Measurements from ENCODE around the gene SKAP1.
"Not testable (repeated sequence)": the region's sequence is repeated elsewhere in the genome, so short reads cannot be mapped to it uniquely, and the experiment has no call there.

The SKAP1 gene

DNA sequence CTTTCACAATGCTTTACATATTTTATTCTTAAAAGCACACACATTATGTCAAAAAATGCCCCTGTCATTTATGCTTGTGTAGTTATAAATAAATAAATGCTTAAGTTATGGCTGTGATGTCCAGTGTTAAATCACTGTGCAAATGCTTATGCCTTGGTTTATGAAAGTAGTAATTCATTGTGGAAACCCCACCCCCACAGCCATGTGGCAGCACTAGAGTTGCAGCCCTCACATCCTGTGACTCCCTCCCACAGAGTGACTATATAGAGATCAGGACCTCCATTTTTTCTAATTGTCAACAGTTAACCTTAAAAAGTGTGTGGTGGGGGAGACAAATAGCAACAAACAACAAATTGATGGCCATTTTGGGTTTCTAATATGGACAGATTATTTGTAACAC is 2.4 kb downstream of the SKAP1 start:
- Histone ChIP-seq H3K4me1 (no peaks in the 10 kb centered on the region), H3K36me3 (no peaks in the 10 kb centered on the region), H3K4me3 (ENCODE audit: low read depth, low read length) (no peak overlapping the region), H3K9me3 (no peaks in the 10 kb centered on the region), H3K27me3 (peaks cover 81% of the 10 kb centered on the region)
- TF ChIP-seq, protein P1, sequence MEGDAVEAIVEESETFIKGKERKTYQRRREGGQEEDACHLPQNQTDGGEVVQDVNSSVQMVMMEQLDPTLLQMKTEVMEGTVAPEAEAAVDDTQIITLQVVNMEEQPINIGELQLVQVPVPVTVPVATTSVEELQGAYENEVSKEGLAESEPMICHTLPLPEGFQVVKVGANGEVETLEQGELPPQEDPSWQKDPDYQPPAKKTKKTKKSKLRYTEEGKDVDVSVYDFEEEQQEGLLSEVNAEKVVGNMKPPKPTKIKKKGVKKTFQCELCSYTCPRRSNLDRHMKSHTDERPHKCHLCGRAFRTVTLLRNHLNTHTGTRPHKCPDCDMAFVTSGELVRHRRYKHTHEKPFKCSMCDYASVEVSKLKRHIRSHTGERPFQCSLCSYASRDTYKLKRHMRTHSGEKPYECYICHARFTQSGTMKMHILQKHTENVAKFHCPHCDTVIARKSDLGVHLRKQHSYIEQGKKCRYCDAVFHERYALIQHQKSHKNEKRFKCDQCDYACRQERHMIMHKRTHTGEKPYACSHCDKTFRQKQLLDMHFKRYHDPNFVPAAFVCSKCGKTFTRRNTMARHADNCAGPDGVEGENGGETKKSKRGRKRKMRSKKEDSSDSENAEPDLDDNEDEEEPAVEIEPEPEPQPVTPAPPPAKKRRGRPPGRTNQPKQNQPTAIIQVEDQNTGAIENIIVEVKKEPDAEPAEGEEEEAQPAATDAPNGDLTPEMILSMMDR (IDR thresholded peaks at IDR 0.05; ENCODE audit: low read depth, low read length): no peak
- no peak for DNase-seq

GRCh38 chr17:48426761-48427500 is 3.1 kb downstream of the SKAP1 start:
- no peak overlapping the region for H3K4me3 ChIP-seq (ENCODE audit: low read depth, low read length)
- peaks cover 81% of the 10 kb centered on the region for H3K27me3 ChIP-seq
- H3K9me3 ChIP-seq: no peaks in the 10 kb centered on the region
- no peak for DNase-seq
- no peaks in the 10 kb centered on the region for H3K4me1 ChIP-seq
- H3K36me3 ChIP-seq: no peaks in the 10 kb centered on the region
- TF ChIP-seq, protein P1 (IDR thresholded peaks at IDR 0.05; ENCODE audit: low read depth, low read length): no peak

DNA sequence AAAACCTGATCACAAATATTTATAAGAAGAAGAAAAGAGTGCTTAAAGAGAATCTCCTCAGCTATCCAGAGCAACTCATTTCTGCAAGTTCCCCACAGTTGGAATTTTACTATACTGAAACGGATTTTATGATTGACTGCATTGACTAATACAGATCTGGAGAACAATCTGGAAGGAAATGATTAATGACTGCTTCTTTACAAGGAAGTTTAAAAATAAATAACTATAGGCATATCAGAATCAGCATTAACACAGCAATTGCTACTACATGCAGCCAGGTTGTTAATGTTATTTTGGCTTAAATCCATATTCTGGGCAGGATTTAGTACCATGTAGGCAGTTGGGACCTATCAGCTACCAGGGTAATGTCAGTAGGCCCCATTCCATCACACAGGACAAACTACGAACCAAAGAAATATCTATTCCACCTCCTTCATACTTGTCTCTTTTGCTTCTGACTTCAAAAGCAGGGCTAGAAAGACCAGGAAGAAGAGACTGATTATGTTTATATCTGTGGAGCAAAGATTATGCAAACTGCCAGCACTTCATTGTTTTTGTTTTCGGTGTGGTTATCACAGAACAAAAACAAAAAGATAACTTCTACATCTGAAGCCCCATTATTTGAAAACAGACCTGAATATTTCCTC is 3.9 kb downstream of the SKAP1 start:
- no peaks in the 10 kb centered on the region for H3K9me3 ChIP-seq
- H3K4me1 ChIP-seq: no peaks in the 10 kb centered on the region
- DNase-seq: no peak
- peaks cover 82% of the 10 kb centered on the region for H3K27me3 ChIP-seq
- TF ChIP-seq, protein P1 (IDR thresholded peaks at IDR 0.05; ENCODE audit: low read depth, low read length): no peak
- H3K36me3 ChIP-seq: no peaks in the 10 kb centered on the region
- H3K4me3 ChIP-seq (ENCODE audit: low read depth, low read length): no peak overlapping the region

DNA sequence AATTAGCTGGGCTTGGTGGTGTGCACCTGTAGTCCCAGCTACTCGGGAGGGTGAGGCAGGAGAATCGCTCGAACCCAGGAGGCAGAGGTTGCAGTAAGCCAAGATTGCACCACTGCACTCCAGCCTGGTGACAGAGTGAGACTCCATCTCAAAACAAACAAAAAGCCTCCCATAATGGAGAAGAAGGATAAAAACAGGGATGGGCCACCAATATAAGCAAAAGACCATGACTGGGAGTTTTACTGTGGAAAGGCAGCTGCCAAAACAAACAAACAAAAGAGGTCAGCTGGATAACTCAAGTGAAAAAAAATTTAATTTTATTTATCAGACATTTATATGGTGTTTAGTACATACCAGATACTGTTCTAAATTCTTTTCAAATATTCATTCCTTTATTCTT is 8.0 kb downstream of the SKAP1 start:
- H3K4me3 ChIP-seq (ENCODE audit: low read depth, low read length); H3K36me3 ChIP-seq; H3K4me1 ChIP-seq; DNase-seq; H3K9me3 ChIP-seq: not testable (repeated sequence)
- peaks cover 69% of the 10 kb centered on the region for H3K27me3 ChIP-seq

DNA sequence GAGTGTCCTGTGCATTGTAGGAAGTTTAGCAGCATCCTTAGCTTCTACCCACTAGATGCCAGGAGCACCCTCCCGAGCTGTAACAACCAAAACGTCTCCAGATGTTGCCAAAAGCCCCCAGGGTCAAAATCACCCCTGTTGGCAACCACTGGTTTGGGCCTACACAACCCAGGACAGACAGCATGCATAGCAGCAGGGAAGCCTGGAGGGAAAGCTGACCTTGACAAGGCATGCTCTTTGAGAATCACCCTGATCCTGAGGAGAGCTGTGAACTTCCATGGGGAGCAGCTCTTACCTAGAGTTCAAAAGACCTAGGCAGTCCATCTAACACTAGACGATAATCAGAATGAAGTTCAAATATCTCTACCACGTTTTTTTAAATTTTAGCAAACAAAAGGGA is 9.2 kb downstream of the SKAP1 start:
- no peak for DNase-seq
- Histone ChIP-seq H3K9me3 (no peaks in the 10 kb centered on the region), H3K36me3 (no peaks in the 10 kb centered on the region), H3K4me3 (ENCODE audit: low read depth, low read length) (no peak overlapping the region), H3K4me1 (no peaks in the 10 kb centered on the region), H3K27me3 (peaks cover 69% of the 10 kb centered on the region)
- TF ChIP-seq, protein P1 (IDR thresholded peaks at IDR 0.05; ENCODE audit: low read depth, low read length): no peak

- no peak for DNase-seq
- Histone ChIP-seq H3K36me3 (no peaks in the 10 kb centered on the region), H3K4me1 (no peaks in the 10 kb centered on the region), H3K27me3 (peaks cover 75% of the 10 kb centered on the region), H3K4me3 (ENCODE audit: low read depth, low read length) (no peak overlapping the region), H3K9me3 (no peaks in the 10 kb centered on the region)
- TF ChIP-seq, protein P1 (IDR thresholded peaks at IDR 0.05; ENCODE audit: low read depth, low read length): no peak
Measured at GRCh38 chr17:48416971-48417370, 13.0 kb downstream of the SKAP1 start.

Measured in BE2C (cell line).